HepG2 (cell line): ENCODE results near the gene SUZ12.

Experiments used
- AFF4 ChIP-seq: sonication (generic); formaldehyde crosslinking; IDR thresholded peaks from 2 replicates; pipeline ENCODE4 v1.4.0; 2020; ENCODE audit warnings: missing genetic modification reagents
- CTCF ChIP-seq: sonication (generic); formaldehyde crosslinking; IDR thresholded peaks from 2 replicates; pipeline ENCODE4 v1.5.0; 2020; ENCODE audit warnings: mild to moderate bottlenecking, missing genetic modification reagents, moderate library complexity
- FOXM1 ChIP-seq: sonication (generic); formaldehyde crosslinking; IDR thresholded peaks from 2 replicates; pipeline ENCODE4 v1.5.0; 2020; ENCODE audit warnings: missing genetic modification reagents
- MAFK ChIP-seq, 2 experiments: IDR thresholded peaks in 1 of 2; conservative IDR thresholded peaks in 1 of 2; 2 replicates each; pipeline ENCODE4 v1.6.1; 2011; ENCODE audit warnings: improper control_type of control experiment in 2 of 2, low read length in 2 of 2
- RBFOX2 ChIP-seq: fragments of 200-400 bp; formaldehyde crosslinking; IDR thresholded peaks from 2 replicates; pipeline ENCODE4 v1.6.1; 2017; ENCODE audit warnings: low read depth, mild to moderate bottlenecking, low read length
- SNAPC5 ChIP-seq: sonication (generic); formaldehyde crosslinking; IDR thresholded peaks from 2 replicates; pipeline ENCODE4 v1.8.1; 2023; ENCODE audit warnings: mild to moderate bottlenecking, missing genetic modification reagents, borderline replicate concordance
- TARDBP ChIP-seq: sonication (generic); formaldehyde crosslinking; IDR thresholded peaks from 2 replicates; pipeline ENCODE4 v1.8.0; 2022; ENCODE audit warnings: mild to moderate bottlenecking, missing genetic modification reagents
- TEF ChIP-seq: sonication (generic); formaldehyde crosslinking; IDR thresholded peaks from 2 replicates; pipeline ENCODE4 v1.5.0; 2020; ENCODE audit warnings: missing genetic modification reagents
- THAP7 ChIP-seq: sonication (generic); formaldehyde crosslinking; IDR thresholded peaks from 2 replicates; pipeline ENCODE4 v1.8.1; 2023; ENCODE audit warnings: mild to moderate bottlenecking, missing genetic modification reagents
- ZHX2 ChIP-seq, 2 experiments: sonication (generic) in 1 of 2; formaldehyde crosslinking in 1 of 2; IDR thresholded peaks; 2 replicates each; pipeline versions ENCODE4 v1.6.1 to v1.9.0; 2014 to 2022; ENCODE audit warnings: antibody characterized with exemption in 1 of 2, borderline replicate concordance in 1 of 2, inconsistent platforms in 1 of 2, low read depth in 1 of 2, missing genetic modification reagents in 1 of 2

GRCh38 chr17:32020943-32021614 is 84.3 kb downstream of the SUZ12 start:
- TF ChIP-seq SNAPC5 (no peak), FOXM1 (CRISPR knock-in tag) (no peak), MAFK (conservative IDR thresholded peaks at IDR 0.05 in 1 of 2, IDR thresholded peaks at IDR 0.05 in 1 of 2; ENCODE audit: low read length in 2 of 2) (no peak), TARDBP (CRISPR knock-in tag) (no peak), CTCF (no peak), TEF (no peak), THAP7 (CRISPR knock-in tag) (no peak), ZHX2 (IDR thresholded peaks at IDR 0.05; ENCODE audit: low read depth) (no peak), ZHX2 (CRISPR knock-in tag; IDR thresholded peaks at IDR 0.05; ENCODE audit: borderline replicate concordance) (no peak), AFF4 (no peak), RBFOX2 (no peak)
